Progenitor cell of endocrine pancreas (in vitro differentiated cells): ENCODE results near the gene ZNF775. TPM values are rescaled to one million over a fixed set of nuclear protein-coding genes. Genes with fewer than 3 reads are reported as not detected.

Source experiments
- DNase-seq: peaks from one replicate; pipeline ENCODE4 v3.0.0; 2021; ENCODE audit warnings: low spot score; ENCODE audit not compliant: unreplicated experiment
- H3K27ac Mint-ChIP-seq: 2 replicates; pipeline ENCODE4 v1.8.0; 2021; ENCODE audit warnings: mild to moderate bottlenecking, moderate library complexity, mixed read lengths
- H3K27me3 Mint-ChIP-seq: 2 replicates; pipeline ENCODE4 v1.8.0; 2021; ENCODE audit warnings: mixed read lengths
- H3K36me3 Mint-ChIP-seq: 2 replicates; pipeline ENCODE4 v1.8.0; 2022; ENCODE audit warnings: mixed read lengths; ENCODE audit not compliant: insufficient read depth
- H3K4me1 Mint-ChIP-seq: 2 replicates; pipeline ENCODE4 v1.8.0; 2021; ENCODE audit warnings: low read depth, mixed read lengths
- H3K4me3 Mint-ChIP-seq: 2 replicates; pipeline ENCODE4 v1.8.0; 2021; ENCODE audit warnings: low read depth, mild to moderate bottlenecking, moderate library complexity, mixed read lengths
- H3K9me3 Mint-ChIP-seq: 2 replicates; pipeline ENCODE4 v1.8.0; 2021; ENCODE audit warnings: low read depth, mixed read lengths
- total RNA-seq: library from RNA; stranded (reverse); gene quantifications from 2 replicates; pipeline ENCODE4 v1.2.1, GENCODE V29; 2021
- TF ChIP-seq, protein P1 (sequence below): fragments of 200-600 bp; sonication (generic); IDR thresholded peaks from one replicate; pipeline ENCODE4 v1.5.0; 2021; ENCODE audit warnings: antibody characterized with exemption, mild to moderate bottlenecking; ENCODE audit not compliant: unreplicated experiment

The ZNF775 gene
- total RNA-seq, 1 donor from 2014 or later = 10.8 TPM

DNA sequence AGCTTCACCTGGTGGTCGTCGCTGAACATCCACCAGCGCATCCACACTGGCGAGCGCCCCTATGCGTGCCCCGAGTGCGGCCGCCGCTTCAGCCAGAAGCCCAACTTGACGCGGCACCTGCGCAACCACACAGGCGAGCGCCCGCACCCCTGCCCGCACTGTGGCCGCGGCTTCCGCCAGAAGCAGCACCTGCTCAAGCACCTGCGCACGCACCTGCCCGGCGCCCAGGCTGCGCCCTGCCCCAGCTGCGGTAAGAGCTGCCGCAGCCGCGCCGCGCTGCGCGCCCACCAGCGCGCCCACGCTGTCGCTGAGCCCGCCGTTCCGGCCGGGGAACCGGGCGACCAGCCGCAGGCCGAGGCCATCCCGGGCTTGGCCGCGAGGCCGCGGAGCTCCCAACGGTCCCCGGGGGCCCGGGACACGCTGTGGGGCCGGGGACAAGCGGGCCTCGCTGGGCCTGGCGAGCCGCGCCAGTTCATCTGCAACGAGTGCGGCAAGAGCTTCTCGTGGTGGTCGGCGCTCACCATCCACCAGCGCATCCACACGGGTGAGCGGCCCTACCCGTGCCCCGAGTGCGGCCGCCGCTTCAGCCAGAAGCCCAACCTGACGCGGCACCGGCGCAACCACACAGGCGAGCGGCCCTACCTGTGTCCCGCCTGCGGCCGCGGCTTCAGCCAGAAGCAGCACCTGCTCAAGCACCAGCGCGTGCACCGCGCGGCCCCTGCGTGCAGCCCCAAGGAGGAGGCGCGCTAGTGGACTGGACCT, 18.4 kb downstream of the ZNF775 start:
- no peaks in the 10 kb centered on the region for H3K27me3 Mint-ChIP-seq
- no peaks in the 10 kb centered on the region for H3K9me3 Mint-ChIP-seq
- no peak overlapping the region for H3K27ac Mint-ChIP-seq
- DNase-seq = no peak
- peaks cover 22% of the 10 kb centered on the region for H3K4me1 Mint-ChIP-seq
- no peak overlapping the region for H3K4me3 Mint-ChIP-seq
- TF ChIP-seq, protein P1, sequence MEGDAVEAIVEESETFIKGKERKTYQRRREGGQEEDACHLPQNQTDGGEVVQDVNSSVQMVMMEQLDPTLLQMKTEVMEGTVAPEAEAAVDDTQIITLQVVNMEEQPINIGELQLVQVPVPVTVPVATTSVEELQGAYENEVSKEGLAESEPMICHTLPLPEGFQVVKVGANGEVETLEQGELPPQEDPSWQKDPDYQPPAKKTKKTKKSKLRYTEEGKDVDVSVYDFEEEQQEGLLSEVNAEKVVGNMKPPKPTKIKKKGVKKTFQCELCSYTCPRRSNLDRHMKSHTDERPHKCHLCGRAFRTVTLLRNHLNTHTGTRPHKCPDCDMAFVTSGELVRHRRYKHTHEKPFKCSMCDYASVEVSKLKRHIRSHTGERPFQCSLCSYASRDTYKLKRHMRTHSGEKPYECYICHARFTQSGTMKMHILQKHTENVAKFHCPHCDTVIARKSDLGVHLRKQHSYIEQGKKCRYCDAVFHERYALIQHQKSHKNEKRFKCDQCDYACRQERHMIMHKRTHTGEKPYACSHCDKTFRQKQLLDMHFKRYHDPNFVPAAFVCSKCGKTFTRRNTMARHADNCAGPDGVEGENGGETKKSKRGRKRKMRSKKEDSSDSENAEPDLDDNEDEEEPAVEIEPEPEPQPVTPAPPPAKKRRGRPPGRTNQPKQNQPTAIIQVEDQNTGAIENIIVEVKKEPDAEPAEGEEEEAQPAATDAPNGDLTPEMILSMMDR = no peak
- H3K36me3 Mint-ChIP-seq = peaks cover 9% of the 10 kb centered on the region

DNA sequence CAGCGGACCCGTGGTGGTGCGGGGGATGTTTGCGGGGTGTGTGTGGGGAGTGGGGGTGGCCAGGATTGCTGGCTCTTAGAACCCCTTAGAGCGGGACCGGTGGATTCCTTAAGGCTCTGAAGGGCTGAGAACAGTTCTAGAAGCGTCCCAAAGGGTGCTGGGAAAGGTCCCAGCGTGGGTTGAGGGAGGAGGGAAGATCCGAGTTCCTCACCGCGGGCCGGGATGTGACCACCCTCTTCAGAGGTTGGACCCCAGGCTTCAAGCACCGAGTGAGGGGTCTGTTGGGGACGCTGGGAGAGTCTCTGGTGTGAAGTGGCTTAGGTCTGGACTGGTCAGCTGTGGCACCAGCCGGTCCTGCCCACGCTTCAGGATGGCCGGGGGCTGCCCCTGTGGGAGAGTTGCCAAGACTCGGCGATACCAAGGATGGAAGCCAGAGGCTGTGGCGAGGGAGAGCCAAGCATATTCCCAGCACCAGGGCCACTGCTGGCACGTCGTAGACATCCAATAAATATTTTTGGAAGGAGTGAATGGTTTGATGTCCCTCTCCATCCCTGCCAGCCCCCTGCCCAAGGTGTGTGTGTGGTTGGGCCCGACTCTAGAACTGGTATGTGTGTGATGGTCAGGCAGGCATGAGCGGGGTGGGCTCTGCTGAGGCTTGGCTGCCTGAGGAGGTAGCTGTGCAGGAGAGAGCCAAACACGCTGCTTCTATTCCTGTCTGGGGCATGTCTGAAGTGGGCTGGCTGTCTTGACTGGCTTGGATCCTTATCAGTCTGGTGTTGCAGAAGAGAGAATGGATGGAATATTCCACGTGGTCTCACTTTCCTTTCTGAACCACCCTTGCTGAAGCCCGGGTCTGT, 19.2 kb downstream of the ZNF775 start:
- no peak for DNase-seq
- Mint-ChIP-seq H3K9me3 (no peaks in the 10 kb centered on the region), H3K27ac (no peak overlapping the region), H3K4me3 (no peak overlapping the region), H3K36me3 (peaks cover 9% of the 10 kb centered on the region), H3K27me3 (no peaks in the 10 kb centered on the region), H3K4me1 (peaks cover 25% of the 10 kb centered on the region)
- TF ChIP-seq, protein P1 = no peak

GRCh38 chr7:150398965-150399320, 19.8 kb downstream of the ZNF775 start:
- TF ChIP-seq, protein P1 = no peak
- DNase-seq = no peak
- Mint-ChIP-seq H3K9me3 (no peaks in the 10 kb centered on the region), H3K36me3 (peaks cover 9% of the 10 kb centered on the region), H3K4me3 (no peak overlapping the region), H3K27ac (peak overlapping the region; percentile 85), H3K4me1 (peaks cover 28% of the 10 kb centered on the region), H3K27me3 (no peaks in the 10 kb centered on the region)

DNA sequence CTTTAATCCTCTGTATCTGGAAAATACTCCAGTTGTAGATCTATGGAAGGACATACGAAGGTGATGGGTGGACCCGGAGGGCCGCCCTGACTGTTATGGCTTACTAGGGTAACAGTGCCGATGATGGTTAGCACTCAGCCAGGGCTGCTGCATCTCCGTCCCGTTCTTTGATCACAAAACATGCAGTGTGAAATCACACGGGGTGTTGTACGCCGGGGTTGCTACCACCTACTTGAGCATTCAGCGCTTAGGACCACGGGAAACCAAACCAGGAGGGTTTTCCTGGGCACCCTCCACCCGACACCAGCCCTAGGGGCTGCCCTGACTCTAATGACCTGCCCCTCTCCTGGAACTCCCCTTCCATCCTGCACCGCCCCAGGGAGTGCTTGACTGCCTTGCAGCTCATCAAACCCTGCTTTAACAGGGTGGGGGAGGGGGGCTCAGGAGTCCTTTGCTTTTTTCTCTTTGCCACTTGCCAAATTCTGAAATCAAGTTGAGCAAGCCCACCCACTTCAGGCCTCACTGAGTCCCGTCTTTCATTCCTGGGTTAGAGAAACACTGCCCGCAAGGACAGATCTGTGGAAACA, 20.4 kb downstream of the ZNF775 start:
- no peak overlapping the region for H3K4me3 Mint-ChIP-seq
- peak overlapping the region; percentile 49 for H3K27ac Mint-ChIP-seq
- DNase-seq = no peak
- peaks cover 9% of the 10 kb centered on the region for H3K36me3 Mint-ChIP-seq
- no peaks in the 10 kb centered on the region for H3K27me3 Mint-ChIP-seq
- H3K4me1 Mint-ChIP-seq = peaks cover 33% of the 10 kb centered on the region
- TF ChIP-seq, protein P1 = no peak
- no peaks in the 10 kb centered on the region for H3K9me3 Mint-ChIP-seq
